HTERT RPE-1 (cell line): ENCODE results near the gene KEL.
"Not testable (repeated sequence)": the region's sequence is repeated elsewhere in the genome, so short reads cannot be mapped to it uniquely, and the experiment has no call there.

ENCODE experiments used
- in situ Hi-C: fragments of 300-500 bp; cut with MboI; formaldehyde crosslinking; loops from 4 replicates; pipeline ENCODE4 v1.14.3; 2020; ENCODE audit warnings: low sequenced_read_pairs

Gene KEL

GRCh38 chr7:142961973-142962926 lies at the start of gene KEL:
Gene KEL, minus strand, starts transcription at chr7:142962363. Its CDS starts 157 bp downstream, at chr7:142962206.
- in situ Hi-C loops, result no loop called here

- in situ Hi-C loops, result loop anchor here (25.0 kb wide), 1 partner anchor 204 kb away; the partner anchor contains the start of gene TAS2R40
Measured at GRCh38 chr7:143008007-143008901, 46.1 kb upstream of the KEL start.

- in situ Hi-C loops, result loop anchor here (25.0 kb wide), 1 partner anchor 207 kb away; the partner anchor contains the start of gene TAS2R40
Measured at GRCh38 chr7:143005632-143006260, 43.6 kb upstream of the KEL start.

- in situ Hi-C loops, result loop anchor here (25.0 kb wide), 1 partner anchor 209 kb away; the partner anchor contains the start of gene TAS2R40
Measured at GRCh38 chr7:143003393-143004051, 41.4 kb upstream of the KEL start.

GRCh38 chr7:143002898-143003297 lies 40.7 kb upstream of the KEL start:
- in situ Hi-C loops, result loop anchor here (25.0 kb wide), 1 partner anchor 209 kb away; the partner anchor contains the start of gene TAS2R40

- in situ Hi-C loops, result loop anchor here (25.0 kb wide), 1 partner anchor 210 kb away; the partner anchor contains the start of gene TAS2R40
Measured at GRCh38 chr7:143002106-143002505, 39.9 kb upstream of the KEL start.

- in situ Hi-C loops, result loop anchor here (25.0 kb wide), 1 partner anchor 212 kb away; the partner anchor contains the start of gene TAS2R40
Measured at GRCh38 chr7:143000648-143001047, 38.5 kb upstream of the KEL start.

- in situ Hi-C loops, result loop anchor here (25.0 kb wide), 1 partner anchor 213 kb away; the partner anchor contains the start of gene TAS2R40
Measured at GRCh38 chr7:142999793-143000192, 37.6 kb upstream of the KEL start.

GRCh38 chr7:142998966-142999365 lies 36.8 kb upstream of the KEL start:
- in situ Hi-C loops, result no loop called here

GRCh38 chr7:142997456-142997989 lies 35.4 kb upstream of the KEL start:
- in situ Hi-C loops, result no loop called here

- in situ Hi-C loops, result no loop called here
Measured at GRCh38 chr7:142992427-142992826, 30.3 kb upstream of the KEL start.

GRCh38 chr7:142984297-142984696 lies 22.1 kb upstream of the KEL start:
- in situ Hi-C loops, result no loop called here

- in situ Hi-C loops, result no loop called here
Measured at GRCh38 chr7:142983825-142984224, 21.7 kb upstream of the KEL start.

GRCh38 chr7:142978402-142978801 lies 16.2 kb upstream of the KEL start:
- in situ Hi-C loops, result not testable (repeated sequence)

GRCh38 chr7:142974626-142975025 lies 12.5 kb upstream of the KEL start:
- in situ Hi-C loops, result no loop called here

- in situ Hi-C loops, result no loop called here
Measured at GRCh38 chr7:142969183-142969582, 7.0 kb upstream of the KEL start.

- in situ Hi-C loops, result no loop called here
Measured at GRCh38 chr7:142968229-142968628, 6.1 kb upstream of the KEL start.

- in situ Hi-C loops, result no loop called here
Measured at GRCh38 chr7:142964502-142965246, 2.5 kb upstream of the KEL start.

- in situ Hi-C loops, result no loop called here
Measured at GRCh38 chr7:142963993-142964392, 1.8 kb upstream of the KEL start.
